ENCODE results near the gene PIM1.

Gene PIM1

DNA sequence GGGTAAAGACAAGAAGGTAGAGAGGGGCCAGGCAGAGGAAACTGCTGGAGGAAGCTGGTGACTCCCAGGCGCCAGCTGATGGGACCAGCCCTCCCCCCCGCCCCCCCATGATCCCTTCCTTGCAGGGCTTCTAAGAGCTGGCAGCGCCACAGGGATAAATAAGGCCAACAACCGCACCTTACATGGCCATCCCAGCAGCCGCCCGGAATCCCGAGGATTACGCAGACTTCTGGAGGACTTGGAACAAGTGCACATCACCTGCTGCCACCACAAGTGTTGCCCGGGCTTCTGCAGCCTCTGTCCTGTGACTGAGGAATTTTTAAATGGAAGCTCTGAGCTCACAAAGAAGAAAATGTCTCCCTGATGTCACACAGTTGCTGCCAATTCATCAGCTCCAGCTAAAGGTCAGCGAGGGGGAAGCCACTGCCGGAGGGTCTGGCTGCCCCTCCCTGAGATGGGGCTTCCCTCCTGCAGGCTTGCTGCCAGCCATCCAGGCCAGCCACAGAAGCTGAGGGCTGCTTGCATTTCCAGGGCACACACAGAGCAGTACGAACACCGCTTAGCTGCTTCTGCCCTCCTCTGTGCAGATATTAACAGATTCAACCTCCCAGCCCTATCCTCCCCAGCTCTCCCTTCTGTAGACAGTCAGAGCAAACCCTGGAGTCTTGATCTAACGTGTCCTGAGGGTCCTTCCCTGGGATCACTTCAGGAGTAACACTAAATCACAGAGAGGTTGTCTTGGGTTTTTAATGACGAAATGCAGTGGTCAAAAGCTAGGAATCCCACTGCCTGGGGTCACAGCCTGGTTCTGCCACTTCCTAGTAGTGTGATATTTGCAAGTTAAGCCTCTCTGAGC is 38.6 kb upstream of the PIM1 start:
- no peak for TF ChIP-seq POLR2A (IDR thresholded peaks at IDR 0.05; ENCODE audit: low read length)

DNA sequence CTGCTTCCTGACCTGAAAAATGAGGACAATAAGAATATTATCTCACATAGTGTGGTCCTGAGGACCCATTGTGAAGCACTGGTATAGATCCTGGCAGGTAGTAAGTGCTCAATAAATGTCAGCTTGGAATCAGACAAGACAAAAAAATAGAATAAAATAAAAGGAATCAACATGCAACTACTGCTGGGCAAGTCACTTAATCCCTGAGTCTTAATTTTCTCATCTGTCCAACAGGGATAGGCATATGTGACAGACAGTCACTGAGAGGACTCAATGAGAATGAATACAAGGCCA is 38.0 kb upstream of the PIM1 start:
- DNase-seq: no peak
- no peak for TF ChIP-seq GATA1 (IDR thresholded peaks at IDR 0.05; ENCODE audit: low read depth, low read length)
- TF ChIP-seq POLR2A (IDR thresholded peaks at IDR 0.05; ENCODE audit: low read length): no peak

More for the DNA sequence above, 38.6 kb upstream of the PIM1 start:
- no peak for DNase-seq

DNA sequence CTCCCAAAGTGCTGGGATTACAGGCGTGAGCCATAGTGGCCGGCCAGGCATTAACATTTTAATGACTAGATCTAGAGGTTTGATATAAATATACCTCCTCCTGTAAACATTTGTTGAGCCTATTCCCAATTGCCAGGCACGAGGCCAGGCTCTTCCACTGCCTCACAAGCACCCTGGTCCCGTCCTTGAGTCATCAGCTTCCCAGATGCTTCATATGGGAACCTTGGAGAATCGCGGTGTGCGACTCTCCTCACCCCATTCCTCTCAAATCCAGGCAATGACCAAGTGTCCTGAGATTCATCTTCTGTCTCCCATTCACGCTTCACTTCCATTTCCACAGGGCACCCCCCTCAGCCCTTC is 35.9 kb upstream of the PIM1 start:
- DNase-seq: no peak
- TF ChIP-seq GATA1 (IDR thresholded peaks at IDR 0.05; ENCODE audit: low read depth, low read length) (no peak), POLR2A (IDR thresholded peaks at IDR 0.05; ENCODE audit: low read length) (no peak)

DNA sequence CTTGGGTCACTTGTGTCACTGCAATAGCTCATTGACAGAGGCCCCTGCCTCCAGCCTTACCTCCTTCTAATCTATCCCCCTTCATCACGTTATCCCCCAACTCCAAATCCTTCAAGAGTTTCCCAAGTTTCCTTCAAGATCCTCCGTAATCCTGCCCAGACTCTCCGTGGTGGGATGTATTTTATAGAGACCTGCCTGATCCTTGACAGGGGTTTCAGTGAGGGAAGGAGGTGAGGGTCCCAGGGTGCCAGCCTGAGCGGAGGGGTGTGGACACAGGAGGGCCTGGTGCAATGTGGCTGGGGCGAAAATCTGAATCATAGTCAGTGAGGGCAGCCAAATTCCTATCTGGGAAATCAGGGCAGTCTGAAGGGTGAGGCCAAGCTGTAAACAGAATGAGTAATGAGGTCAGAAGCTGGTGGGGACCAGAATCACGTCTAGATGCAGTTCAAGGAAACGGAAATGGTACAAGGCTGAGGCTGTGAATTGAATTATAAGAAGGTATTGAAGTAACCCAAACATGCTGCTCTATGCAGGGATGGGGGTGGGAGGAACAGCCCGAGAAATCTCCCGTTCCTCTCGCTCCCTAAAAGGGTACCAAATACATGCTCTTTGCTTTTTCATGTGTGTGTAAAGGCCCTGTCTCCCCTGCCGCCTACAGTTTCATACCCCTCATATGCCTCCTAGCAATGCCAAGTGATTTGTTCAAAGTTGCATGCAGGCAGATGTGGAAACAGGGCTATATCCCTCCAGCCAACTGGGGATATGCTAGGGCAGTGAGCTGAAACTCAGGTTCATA is 35.4 kb upstream of the PIM1 start:
- TF ChIP-seq GATA1 (IDR thresholded peaks at IDR 0.05; ENCODE audit: low read depth, low read length) (no peak), POLR2A (IDR thresholded peaks at IDR 0.05; ENCODE audit: low read length) (no peak)
- peak; percentile 56 to 83 for DNase-seq

DNA sequence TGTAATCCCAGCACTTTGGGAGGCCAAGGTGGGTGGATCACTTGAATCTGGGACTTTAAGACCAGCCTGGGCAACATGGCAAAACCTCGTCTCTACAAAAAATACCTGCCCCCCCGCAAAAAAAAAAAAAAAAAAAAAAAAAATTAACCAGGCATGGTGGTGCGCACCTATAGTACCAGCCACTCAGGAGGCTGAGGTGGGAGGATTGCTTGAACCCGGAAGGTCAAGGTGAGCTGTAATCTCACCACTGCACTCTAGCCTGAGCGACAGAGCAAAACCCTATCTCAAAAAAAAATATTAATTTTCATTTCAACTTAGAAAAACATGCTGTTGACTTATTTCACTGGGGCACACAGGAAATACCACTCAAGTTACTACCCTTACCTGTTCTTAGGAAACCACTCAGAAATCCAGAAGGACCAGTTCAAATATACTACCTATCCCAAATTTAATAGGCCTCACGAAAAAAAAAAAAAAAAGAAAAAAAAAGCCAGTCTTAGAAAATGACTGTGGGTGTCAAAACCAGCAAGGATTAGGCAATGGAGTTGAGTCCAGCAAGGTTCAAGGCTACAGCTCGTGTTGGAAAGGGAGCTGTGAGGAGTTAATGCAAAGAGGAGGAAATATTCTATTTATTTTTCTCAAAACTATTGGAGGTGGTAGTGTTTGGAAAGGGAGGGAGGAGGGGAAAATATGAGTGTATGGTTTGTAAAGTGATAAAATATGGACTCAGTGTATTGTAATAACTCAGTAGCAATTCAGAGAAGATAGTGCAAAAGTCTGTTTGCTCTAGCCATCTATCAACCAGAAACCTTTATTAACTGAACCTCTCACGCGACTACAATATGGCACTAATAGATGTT is 33.9 kb upstream of the PIM1 start:
- TF ChIP-seq POLR2A (IDR thresholded peaks at IDR 0.05; ENCODE audit: low read length) (no peak), GATA1 (IDR thresholded peaks at IDR 0.05; ENCODE audit: low read depth, low read length) (no peak)
- no peak for DNase-seq

- no peak for DNase-seq
- TF ChIP-seq GATA1 (IDR thresholded peaks at IDR 0.05; ENCODE audit: low read depth, low read length): no peak
- TF ChIP-seq POLR2A (IDR thresholded peaks at IDR 0.05; ENCODE audit: low read length): no peak
Measured at GRCh38 chr6:37136821-37137200, 33.1 kb upstream of the PIM1 start.

GRCh38 chr6:37137201-37138090 is 32.5 kb upstream of the PIM1 start:
- TF ChIP-seq GATA1 (IDR thresholded peaks at IDR 0.05; ENCODE audit: low read depth, low read length) (no peak), POLR2A (IDR thresholded peaks at IDR 0.05; ENCODE audit: low read length) (no peak)
- DNase-seq: no peak

DNA sequence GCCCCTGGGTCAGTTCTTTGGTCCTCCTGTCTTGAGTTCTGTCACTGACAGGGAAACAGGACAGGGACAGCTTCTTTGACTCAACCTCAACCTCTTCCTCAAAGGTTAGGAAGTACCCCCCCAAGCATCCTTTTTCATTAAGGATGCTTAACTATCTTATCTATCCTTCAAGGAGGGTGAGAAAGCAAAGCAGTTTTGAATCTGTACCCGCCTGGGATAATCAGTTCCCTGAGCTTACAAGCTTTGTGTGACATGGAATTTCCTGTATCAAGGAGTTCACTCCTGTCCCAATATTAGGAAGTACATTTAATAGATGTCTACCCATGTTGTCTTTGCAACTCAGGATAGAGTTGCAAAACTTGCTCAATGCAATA is 31.1 kb upstream of the PIM1 start:
- no peak for TF ChIP-seq GATA1 (IDR thresholded peaks at IDR 0.05; ENCODE audit: low read depth, low read length)
- no peak for TF ChIP-seq POLR2A (IDR thresholded peaks at IDR 0.05; ENCODE audit: low read length)
- no peak for DNase-seq

- DNase-seq: peak in 1 of 2 experiments; percentile 38
- TF ChIP-seq GATA1 (IDR thresholded peaks at IDR 0.05; ENCODE audit: low read depth, low read length): no peak
Measured at GRCh38 chr6:37139230-37139962, 30.6 kb upstream of the PIM1 start.

- no peak for DNase-seq
- TF ChIP-seq POLR2A (IDR thresholded peaks at IDR 0.05; ENCODE audit: low read length) (no peak), GATA1 (IDR thresholded peaks at IDR 0.05; ENCODE audit: low read depth, low read length) (no peak)
Measured at GRCh38 chr6:37140145-37140544, 29.8 kb upstream of the PIM1 start.

GRCh38 chr6:37141281-37142049 is 28.5 kb upstream of the PIM1 start:
- TF ChIP-seq GATA1 (IDR thresholded peaks at IDR 0.05; ENCODE audit: low read depth, low read length) (no peak), POLR2A (IDR thresholded peaks at IDR 0.05; ENCODE audit: low read length) (no peak)
- no peak for DNase-seq

- peak; percentile 19 to 28 for DNase-seq
- no peak for TF ChIP-seq GATA1 (IDR thresholded peaks at IDR 0.05; ENCODE audit: low read depth, low read length)
- TF ChIP-seq POLR2A (IDR thresholded peaks at IDR 0.05; ENCODE audit: low read length): no peak
Measured at GRCh38 chr6:37142050-37142614, 27.8 kb upstream of the PIM1 start.
